Amygdala (tissue), 56 donors: ENCODE data around the gene HS6ST3.

Experiments
- DNase-seq, 56 donors: peaks; one replicate each; lab custom pipeline; 2025; lab: John Stamatoyannopoulos, UW

The HS6ST3 gene

GRCh38 chr13:96860882-96861281 lies 771.0 kb downstream of the HS6ST3 start:
- DNase-seq, result no peak

- DNase-seq, result no peak
Observed at GRCh38 chr13:96862093-96862492, 772.2 kb downstream of the HS6ST3 start.

- DNase-seq, result no peak
Observed at GRCh38 chr13:96862999-96863398, 773.1 kb downstream of the HS6ST3 start.

GRCh38 chr13:96871469-96871868 lies 781.6 kb downstream of the HS6ST3 start:
- no peak for DNase-seq

- DNase-seq, result no peak
Observed at GRCh38 chr13:96880419-96880818, 790.5 kb downstream of the HS6ST3 start.
